Fibroblast of skin of back (primary cell): ENCODE measurements around the gene IFI27L2.

ENCODE experiments used
- DNase-seq: peaks from one replicate; pipeline ENCODE4 v3.0.0-alpha.2; 2013

IFI27L2 gene

DNA sequence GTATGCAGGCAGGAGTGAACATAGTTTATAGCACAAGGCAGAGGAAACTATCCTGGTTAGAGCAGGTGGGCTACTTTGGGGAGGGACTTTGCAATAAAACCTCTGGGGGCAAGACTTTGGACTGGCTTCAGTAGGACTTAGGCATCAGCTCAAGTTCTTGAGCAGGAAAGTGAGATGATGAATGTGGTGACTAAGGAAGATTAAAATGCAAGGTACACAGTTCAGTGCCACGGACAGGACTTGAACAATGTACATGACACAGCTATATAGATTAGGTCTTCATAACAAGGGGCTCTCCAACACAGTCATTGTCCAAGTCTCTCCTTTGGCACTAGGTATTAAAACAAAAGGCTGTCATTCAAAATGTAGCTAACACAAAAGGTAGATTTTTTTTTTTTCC lies 23.3 kb upstream of the IFI27L2 start:
- DNase-seq, result no peak

DNA sequence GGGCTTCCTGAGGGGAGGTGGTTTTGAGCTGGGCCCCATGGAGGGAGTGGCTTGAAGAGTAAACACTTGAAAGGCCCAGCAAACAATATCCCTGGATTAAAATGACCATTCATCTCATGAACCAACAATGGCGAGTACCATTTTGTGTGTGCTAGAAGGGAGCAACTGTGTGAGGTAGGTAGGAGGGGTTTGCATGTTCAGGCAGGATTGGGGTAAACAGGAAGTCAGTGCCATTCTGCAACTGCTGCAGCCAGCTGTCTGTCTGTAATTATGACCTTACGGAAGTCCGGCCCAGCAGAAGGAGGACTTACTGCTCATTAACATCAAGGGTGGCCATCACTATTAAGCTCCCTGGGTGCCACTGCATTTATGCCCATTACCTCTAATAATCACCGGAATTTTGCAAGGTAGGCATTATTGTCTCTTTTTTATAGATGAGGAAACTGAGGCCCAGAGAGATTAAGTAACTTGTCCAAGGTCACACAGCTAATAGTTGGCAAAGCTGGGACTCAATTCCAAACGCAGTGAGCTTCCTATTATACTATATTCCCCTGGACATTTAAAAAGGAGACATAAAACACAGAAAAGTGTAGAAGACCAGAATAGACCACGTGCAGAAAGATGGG lies 16.6 kb upstream of the IFI27L2 start:
- DNase-seq, result no peak

DNA sequence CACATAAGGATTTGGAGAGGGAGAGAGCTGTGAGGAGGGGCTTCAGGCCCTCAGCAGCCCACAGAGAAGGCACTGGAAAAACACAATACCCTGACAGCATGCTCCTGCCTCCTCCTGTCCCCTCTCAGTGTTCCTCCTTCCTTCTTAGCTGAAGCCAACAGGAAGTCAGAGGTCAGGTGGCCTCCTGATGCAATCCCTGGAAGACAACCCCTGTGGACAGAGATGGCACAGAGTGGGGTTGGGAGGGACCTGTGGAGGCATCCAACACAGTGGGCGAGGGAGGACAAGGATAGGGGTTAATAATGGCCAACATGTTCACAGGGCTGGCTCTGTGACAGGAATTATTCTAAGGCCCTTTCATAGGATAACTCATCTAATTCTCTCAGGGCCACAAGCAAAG lies 15.4 kb upstream of the IFI27L2 start:
- DNase-seq, result no peak

DNA sequence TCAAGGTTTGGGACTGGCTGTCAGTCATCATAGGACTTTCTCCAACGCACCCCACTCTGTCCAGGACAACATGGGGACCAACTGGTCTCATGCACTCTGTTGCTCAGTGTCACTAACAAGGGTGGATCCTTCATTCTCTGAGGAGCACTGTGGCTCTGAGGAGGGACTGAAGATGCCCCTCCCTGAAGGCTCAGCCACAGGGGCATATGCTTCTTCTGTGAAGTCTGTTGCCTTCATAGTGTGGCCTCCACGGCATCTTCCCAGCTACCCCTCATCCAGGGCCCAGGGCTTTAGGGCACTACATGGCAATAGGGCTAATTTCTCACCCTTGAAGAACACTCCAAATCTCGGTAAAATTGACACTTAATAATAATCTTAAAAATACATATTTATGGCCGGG lies 14.3 kb upstream of the IFI27L2 start:
- no peak for DNase-seq

DNA sequence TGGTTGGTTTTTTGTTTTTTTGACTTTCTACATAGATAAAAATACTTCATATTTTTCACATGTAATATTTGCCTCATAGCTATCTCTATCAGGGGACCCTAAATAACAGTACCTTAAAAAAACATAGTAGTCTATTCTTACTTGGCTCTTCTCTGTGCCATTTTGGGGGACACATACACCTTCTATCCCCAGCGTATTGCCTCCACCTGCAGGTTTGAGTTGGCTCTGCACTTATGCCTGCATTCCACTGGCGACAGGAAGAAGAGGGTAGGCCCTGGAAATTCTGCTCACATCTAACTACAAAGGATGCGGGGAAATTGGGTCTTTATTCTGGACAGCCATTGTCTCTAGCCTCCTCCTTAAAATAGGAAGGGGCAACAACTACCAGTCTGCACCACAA lies 13.8 kb upstream of the IFI27L2 start:
- DNase-seq, result no peak

DNA sequence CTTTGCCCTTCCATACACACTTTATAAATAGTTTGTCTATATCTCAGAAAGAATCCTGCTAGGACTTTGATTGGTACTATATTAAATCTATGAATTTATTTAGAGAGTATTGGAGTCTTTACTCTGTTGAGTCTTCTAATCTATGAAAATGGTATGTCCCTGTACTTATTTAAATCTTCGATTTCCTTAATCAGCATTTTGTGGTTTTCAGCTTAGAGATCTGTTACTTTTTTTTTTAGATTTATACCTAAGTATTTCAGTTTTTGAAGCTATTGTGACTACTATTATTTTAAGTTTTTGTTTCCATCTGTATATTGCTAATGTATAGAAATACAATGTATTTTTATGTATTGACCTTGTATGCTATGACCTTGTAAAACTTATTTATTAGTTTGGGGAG lies 13.4 kb upstream of the IFI27L2 start:
- no peak for DNase-seq

DNA sequence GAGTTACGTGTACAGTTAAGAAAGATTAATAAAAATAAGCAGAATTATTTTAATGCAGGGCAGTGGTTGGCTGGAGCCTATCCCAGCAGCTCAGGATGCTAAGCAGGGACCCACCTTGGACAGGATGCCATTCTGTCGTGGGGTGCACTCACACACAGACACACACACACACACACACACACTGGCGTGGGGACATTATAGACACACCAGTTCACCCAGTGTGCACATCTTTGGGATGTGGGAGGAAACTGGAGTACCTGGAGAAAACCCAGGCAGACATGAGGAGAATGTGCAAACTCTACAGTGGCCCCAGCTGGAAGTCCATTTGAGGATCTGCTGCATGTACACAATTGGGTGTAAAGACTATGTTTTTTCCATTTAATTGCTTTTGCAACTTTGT lies 12.8 kb upstream of the IFI27L2 start:
- no peak for DNase-seq

DNA sequence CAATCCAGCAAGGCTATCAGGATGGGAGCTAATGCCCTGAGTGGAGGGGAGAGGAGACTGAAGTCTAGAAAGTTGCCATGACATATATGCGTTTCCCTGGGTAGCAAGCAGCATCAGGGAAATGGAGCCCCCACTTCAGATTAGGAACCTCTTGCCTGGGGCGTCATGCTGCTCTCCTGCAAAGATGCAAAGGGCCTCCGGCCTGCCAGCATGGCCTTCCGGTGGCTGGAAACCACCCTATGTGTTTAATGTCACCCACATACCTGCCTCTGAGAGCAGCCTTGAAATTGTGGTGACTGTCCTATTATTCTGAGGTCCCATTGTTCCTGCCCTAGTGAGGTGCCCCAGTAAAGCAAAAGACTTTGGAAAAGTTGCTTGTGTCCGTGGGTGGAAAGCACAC lies 10.0 kb upstream of the IFI27L2 start:
- no peak for DNase-seq

DNA sequence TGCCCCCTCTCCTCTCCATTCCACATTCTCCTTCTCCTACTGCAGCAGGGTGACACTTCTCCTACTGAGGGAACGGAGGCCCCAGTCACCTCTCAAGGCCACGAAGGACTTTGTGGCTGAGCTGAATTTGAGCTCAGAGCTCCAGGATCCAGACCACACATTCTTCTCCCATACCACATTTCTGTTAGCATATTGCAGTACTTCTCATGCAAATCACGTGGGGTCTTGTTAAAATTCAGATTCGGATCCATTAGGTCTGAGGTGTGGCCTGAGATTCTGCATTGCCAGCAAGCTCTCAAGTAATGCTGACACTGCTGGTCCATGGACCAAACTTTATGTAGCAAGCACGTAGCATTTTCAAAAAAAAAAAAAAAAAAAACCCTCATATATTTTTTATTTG lies 9.6 kb upstream of the IFI27L2 start:
- no peak for DNase-seq

DNA sequence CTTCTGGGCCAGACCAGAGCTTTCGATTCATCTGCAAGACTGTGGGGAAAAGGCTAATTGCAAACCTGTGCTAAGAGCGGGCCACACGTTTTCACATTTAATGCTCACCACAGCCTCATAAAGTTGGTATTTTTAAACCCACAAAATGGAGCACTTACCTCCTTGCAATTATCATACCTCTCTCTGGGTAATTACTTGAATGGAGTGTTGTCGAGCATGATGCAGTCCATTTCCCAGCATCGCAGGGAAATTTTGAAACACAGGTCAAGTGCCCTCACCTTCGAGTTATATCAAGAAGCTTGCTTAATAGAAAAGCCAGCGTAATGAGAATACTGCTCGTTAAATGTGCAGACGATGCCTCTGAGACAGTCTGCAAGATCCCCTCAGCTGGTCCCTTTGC lies 8.8 kb upstream of the IFI27L2 start:
- no peak for DNase-seq

DNA sequence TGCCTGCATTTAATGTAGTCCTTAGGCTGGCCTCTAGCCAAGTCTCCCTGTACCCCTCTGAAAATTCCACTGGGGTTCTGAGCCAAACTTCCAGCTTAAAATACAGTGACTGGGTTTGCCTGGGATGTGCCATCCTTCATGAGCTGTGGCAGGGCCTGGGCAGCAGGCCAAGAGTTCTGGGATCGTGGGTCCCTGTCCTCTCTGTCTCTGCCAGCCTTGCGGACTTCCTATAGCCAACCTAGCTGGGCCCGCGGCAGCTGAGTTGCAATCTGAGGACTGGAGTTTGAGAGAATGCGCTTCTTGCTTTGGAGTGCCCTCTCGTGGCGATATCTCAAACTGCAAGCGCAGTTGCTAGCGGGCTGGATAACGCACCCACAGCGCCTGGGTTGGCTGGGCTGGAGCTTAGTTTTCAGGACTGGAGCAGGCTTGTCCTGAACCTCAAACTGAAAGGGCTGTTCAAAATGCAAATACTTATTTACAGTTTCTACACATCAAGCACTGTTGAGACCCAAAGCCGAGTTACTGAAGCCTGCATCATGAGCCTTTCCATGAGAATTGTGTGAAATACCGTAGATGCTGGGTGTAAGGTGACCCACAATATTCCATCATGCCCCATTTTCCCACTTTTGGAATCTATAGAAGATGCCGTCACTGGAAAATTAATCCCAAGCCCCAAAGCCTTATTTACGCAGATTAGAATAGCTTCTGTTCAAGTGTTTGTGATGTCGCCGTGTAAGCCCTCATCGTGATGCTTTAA lies 7.3 kb upstream of the IFI27L2 start:
- peak; percentile 82 for DNase-seq

DNA sequence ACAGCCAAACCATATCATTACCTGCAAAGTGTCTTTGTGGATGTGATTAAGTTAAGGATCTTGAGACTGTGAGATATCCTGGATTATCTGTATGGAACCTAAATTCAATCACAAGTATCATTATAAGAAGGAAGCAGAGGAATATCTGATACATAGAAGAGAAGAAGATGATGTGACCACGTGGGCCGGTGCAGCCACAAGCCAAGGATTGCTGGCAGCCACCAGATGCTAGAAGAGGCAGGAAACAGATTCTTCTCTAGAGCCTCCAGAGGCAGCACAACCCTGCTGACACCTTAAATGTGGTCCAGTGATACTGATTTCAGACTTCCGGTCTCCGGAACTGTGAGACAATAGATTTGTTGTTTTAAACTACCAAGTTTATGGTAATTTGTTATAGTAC lies 6.1 kb upstream of the IFI27L2 start:
- DNase-seq, result no peak

DNA sequence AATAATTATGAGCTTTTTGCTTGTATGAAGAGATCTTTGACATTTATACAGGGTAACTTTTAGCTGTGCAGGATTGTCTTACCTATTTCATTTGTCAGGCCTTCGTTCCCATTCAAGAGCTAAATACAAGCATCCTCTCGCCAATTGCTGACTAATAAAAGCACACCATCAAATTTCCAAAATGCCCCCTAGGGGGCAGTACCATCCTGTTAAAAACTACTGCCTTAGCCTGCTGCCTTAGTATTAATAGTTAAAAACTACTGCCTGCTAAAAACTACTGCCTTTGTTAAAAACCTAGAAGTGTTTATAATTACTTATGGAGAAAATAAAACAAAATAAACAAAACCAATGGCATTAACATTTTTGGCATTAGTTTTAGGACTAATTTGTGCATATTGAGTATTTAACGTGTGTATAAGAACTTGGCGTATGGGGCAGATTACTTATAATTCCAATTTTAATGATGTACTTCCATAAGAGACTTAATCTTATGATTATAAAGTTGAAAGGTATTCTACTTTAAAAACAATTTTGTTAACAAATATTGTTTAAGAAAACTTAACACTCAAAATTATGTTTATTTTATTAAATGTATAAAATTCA lies 3.0 kb upstream of the IFI27L2 start:
- DNase-seq, result peak; percentile 69

DNA sequence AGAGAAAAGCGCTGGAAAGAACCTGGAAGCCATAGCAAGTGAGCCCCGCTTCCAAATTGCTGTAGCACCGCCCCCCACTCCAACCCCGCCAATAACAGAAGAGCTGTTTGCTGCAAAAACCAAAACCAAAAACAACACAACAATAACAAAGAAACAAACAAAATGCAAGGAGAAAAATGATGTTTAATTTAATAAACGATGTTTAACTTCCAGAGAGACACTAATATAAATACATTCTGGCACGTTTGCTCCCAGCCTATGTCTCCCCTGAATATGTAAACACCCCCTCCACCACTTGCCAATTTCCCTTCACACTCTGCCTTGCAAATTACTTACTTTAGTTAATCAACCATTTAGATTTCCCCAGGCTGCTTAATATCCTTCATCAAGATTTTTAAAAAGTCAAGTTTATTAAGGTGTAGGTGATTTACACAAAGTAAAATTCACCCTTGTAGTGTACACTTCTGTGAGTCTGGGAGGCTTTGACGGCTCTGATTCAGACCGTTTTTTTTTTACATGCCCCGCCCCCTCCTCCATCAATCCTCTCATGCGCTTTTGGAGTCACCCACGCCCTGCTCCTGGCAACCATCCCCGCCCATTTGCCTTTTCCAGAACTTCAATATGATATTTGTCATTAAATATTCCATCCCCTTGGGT lies 482 bp upstream of the IFI27L2 start:
- DNase-seq, result peak; percentile 61

DNA sequence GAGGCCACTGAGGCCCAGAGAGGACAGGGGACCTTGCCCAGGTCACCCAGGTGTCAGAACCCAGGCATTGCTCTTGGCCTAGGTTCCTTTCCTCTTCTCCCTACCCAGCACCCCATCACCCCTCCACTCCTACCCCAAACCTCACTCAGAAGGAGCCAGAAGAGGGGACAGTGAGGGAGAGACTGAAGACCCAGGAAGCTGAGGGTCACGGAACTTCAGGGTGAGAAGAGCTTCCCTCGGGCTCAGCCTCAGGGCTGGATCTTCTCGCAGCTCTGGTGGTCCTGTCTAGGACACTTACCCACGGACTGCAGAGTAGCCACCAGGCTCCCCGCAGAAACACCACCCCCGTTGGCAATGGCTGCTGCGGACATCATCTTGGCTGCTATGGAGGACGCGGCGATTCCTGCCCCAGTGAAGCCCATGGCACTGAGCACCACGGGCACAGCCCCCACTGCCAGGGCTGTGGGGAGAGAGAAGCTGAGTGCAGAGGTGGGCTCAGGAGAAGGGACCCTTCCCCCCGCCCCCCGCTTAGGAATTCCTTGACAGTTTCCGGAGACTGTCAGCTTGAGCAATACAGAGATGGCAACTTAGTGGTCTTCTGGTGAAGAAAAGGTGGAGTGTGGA lies 1.1 kb downstream of the IFI27L2 start:
- DNase-seq, result no peak

DNA sequence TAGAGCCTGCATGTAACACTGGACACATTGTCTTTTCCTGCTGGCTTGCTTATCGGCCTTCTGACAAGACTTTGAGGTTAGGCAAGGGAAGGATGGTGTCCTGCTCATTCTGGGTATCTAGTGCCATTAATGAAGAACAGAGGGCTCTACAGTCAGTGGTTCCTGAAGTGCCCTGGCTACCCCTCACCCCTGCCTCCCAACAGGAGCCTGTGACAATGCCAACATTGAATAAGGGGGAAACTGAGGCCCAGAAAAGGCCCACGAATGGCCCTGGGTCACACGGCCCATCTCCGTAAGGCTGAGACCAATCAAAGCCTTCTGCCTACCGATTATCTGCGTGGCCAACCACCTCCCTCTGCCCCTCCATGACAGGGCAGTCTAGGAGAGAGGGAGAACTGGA lies 2.1 kb downstream of the IFI27L2 start:
- DNase-seq, result no peak

DNA sequence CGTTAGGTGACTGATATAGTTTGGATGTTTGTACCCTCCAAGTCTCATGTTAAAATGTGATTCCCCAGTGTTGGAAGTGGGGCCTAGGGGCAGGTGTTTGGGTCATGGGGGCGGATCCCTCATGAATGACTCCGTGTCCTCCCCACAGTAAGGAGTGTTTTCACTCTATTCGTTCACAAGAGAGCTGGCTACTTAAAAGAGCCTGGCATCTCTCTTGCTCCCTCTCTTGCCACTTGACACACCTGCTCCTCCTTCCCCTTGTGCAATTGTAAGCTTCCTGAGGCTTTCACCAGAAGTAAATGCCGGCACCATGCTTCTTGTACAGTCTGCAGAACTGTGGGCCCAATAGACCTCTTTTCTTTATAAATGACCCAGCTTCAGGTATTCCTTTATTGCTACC lies 2.6 kb downstream of the IFI27L2 start:
- no peak for DNase-seq

DNA sequence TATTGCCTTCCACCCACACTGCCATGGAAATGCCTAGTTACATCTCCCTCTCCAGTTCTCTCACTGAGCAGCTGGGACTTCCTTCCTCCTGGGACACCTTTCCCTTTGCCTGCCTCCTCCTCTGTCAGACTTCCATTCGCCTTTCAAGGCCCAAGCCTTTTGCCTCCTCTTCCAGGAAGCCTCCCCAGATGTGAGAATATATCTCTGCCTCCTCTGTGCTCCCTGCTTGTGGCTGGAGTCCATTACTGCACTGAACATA lies 3.1 kb downstream of the IFI27L2 start:
- DNase-seq, result no peak

DNA sequence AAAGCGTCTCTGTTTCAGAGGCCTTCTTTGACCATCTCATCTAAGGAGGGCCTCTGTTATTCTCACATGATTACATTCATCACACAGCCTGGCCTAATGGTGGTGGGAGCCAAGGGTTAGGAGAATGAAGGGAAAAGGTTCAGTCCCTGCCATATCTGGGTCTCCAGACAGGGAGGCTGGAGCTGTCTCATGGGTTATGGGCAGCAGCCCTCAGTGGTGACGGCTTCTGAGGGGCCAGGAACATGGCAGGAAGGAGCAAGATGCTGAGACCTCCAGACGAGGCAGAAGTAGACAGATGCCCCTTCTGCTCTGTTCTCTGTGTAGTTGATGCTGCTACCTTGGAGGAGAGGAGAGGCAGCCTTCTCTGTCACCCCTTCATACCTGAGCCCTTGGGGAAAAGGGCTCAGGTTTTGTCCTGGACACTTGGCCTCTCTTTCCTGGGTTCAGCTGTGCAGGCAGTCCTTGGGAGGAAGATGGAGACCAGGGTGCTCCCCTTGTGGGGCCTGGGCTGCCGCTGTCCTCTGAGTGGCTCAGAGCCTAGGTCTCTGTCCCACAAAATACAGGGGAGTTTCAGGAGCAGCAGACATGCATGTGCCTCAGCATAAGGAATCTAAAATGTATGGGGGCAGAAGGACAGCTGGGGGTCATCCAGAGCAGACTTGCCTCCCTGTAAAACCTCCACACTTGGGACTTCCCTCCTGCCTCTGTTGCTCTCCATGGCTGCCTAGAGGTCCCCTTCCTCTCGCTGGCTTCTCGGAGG lies 3.6 kb downstream of the IFI27L2 start:
- DNase-seq, result no peak

DNA sequence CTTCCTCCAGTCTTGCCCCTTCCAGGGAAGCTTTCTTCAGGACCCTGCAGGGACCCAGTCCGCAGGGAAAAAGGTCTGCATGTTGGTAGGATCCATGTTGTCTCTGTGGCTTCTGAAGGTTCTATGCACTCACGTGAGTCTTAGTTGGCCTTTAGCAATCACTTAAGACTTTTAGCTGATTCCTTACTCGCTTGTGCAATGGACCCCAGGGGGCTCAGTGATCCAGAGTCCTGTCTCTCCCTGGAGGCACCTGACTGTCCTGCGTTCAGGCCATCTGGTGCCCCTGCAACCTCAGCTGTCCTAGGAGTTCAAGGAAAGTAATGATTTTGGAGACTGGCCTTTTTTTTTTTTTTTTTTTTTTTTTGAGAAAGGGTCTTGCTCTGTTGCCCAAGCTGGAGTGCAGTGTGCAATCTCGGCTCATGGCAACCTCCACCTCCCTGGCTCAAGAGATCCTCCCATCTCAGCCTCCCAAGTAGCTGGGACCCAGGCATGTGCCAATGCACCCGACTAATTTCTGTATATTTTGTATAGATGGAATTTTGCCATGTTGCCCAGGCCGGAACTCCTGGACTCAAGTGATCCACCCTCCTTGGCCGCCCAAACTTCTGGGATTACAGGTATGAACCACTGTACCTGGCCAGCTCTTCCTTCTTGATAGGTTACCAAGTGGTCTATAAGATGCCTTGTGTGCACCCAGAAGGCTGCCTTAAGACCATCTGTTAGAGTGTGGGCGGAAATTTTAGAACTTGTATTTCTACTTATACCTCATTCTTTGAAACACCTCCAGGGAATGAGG lies 4.6 kb downstream of the IFI27L2 start:
- DNase-seq, result no peak

DNA sequence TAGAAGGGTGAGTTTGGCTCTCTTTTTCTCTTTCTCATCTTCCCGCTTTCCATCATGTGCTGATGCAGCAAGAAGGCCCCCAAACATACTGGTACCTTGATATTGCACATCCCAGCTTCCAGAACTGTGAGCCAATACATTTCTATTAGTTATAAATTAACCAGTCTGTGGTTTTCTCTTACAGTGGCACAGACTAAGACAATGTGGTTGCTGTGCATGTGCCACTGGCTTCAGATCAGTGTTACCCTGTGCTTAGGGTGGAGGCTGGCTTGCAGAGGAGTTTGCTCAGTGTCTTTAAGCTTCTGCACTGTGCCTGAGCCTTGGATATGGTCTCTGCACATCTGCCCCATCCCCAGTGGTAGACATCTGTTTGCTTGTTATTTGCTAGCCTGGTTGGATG lies 5.5 kb downstream of the IFI27L2 start:
- DNase-seq, result no peak

DNA sequence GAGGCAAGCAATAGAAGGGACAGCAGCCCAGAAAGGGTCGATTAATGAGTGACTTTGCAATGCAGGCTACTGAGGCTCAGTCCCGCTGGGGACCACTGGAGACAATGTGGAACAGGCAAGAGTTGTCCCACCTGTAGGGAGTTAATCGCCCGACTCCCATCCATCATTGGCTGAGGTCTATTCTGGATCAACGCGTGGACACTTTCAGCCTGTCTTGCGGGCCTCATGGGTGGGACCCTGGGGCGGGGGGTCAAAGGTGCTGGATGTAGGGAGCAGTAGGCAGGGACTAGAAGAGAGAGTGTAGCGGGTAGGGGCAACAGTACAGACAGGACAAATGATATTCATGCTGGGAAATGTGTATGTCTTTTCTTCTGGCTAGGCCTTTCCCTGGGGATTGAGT lies 6.1 kb downstream of the IFI27L2 start:
- no peak for DNase-seq
